ENCODE data around the gene PTPRA. TPM values are rescaled to one million over a fixed set of nuclear protein-coding genes. Genes with fewer than 3 reads are reported as not detected.
A peak's percentile ranks its signal among the peaks of the same experiment; 100 is the strongest.

Gene PTPRA
- total RNA-seq, 2 donors from 2014 or later, result 52.4 to 58.7 TPM

DNA sequence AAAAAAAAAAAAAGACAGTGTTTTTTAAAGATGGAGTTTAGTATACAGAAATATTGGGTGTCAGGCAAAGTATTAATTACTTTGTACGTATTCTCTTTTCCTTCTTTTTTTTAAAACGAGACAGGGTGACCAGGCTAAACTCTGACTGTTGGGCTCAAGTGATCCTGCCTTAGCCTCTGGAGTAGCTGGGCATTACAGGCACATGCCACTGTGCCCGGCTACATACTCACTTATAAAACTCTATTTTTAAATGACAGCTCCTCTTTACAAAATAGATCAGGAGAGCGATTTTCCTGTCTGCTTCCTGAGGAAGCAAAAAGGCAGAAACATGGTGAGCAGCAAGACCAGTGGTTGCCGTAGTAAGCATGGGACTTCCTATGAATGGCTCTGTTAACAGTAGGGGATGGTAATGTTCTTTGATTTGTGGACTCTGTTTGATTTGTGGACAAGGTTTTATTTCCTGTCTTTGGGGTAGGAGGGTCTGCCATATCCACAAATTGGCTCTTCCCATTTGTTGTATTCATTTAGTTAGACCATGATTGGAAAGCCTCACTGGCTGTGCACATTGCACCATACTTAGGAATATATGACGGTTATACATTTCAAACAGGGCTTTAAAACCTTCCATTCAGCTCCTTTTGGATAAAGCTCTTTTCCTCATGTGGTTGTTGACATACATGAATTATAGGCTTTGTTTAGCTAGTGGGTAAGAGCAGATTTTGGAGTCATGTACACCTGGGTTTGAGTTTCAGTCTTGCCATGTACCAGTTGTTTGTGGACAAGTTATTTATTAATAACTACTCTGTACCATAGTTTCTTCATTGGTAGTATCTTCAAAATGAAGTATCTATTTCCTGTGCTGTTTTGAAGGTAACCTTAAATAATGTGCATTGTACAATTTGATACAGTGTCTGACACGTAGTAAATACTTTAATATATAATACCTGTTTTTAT, 45.1 kb downstream of the PTPRA start:
- Mint-ChIP-seq H3K27me3 (ENCODE audit: insufficient read depth) (no peaks in the 10 kb centered on the region), H3K9me3 (no peaks in the 10 kb centered on the region)

DNA sequence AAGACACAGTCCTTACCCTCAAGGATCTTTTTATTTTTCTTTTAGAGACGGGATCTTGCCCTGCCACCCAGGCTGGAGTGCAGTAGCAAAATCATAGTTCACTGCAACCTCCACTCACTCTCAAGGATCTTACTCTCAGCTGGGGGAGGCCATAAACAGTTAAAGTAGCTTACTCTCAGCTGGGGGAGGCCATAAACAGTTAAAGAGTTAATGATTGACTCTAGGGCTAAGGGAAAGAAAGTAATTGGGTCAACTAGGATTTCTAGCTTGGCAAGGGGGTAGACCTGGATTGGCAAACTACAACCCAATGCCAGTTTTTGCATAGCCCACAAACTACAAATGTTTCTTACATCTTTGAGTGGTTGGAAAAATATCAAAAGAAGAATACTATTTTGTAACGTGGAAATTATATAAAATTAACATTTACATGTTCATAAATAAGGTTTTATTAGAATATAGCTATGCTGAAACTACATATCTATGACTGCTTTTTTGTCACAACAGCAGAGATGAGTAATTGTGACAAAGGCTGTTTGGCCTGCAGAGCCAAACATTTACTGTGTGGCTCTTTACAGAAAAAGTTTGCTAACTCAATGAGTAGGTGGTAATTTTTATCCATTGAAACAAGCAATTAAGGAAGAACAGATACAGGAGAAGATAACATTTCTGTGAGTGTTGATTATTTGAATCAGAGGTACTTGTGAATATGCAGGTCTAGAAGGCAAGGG, 46.4 kb downstream of the PTPRA start:
- H3K27me3 Mint-ChIP-seq (ENCODE audit: insufficient read depth), result no peaks in the 10 kb centered on the region
- peak overlapping the region; percentile 83 for H3K27ac Mint-ChIP-seq
- peaks cover 14% of the 10 kb centered on the region for H3K36me3 Mint-ChIP-seq (ENCODE audit: low read depth)
- H3K9me3 Mint-ChIP-seq, result no peaks in the 10 kb centered on the region
- H3K9ac ChIP-seq (ENCODE audit: extremely low read depth, low read length, poor library complexity, severe bottlenecking), result peak overlapping the region; percentile 21
- H3K27me3 ChIP-seq (ENCODE audit: control insufficient read depth, insufficient read depth, low read length, poor library complexity, severe bottlenecking), result no peaks in the 10 kb centered on the region
- TF ChIP-seq, protein P1, sequence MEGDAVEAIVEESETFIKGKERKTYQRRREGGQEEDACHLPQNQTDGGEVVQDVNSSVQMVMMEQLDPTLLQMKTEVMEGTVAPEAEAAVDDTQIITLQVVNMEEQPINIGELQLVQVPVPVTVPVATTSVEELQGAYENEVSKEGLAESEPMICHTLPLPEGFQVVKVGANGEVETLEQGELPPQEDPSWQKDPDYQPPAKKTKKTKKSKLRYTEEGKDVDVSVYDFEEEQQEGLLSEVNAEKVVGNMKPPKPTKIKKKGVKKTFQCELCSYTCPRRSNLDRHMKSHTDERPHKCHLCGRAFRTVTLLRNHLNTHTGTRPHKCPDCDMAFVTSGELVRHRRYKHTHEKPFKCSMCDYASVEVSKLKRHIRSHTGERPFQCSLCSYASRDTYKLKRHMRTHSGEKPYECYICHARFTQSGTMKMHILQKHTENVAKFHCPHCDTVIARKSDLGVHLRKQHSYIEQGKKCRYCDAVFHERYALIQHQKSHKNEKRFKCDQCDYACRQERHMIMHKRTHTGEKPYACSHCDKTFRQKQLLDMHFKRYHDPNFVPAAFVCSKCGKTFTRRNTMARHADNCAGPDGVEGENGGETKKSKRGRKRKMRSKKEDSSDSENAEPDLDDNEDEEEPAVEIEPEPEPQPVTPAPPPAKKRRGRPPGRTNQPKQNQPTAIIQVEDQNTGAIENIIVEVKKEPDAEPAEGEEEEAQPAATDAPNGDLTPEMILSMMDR (conservative IDR thresholded peaks at IDR 0.05), result no peak
- peaks cover 8% of the 10 kb centered on the region for H3K4me1 ChIP-seq (ENCODE audit: control insufficient read depth, insufficient read depth, low read length)
- no peaks in the 10 kb centered on the region for H3K9me3 ChIP-seq (ENCODE audit: control insufficient read depth, low read length)
- H3K36me3 ChIP-seq (ENCODE audit: control insufficient read depth, insufficient read depth, low read length), result peaks cover 15% of the 10 kb centered on the region
- no peak for DNase-seq
- peak overlapping the region; percentile 50 for H3K4me3 ChIP-seq (ENCODE audit: low read length)
- no peak overlapping the region for H3K4me3 Mint-ChIP-seq
- WGBS, 2 experiments (ENCODE audit: insufficient coverage in 1 of 2, insufficient read length in 1 of 2), result 76% methylated on average over 1 of the region's 2 CpGs; no CpG with 5 or more reads in 1 of the 2 experiments
- H3K4me1 Mint-ChIP-seq, result peaks cover 31% of the 10 kb centered on the region
- no peak overlapping the region for H3K27ac ChIP-seq (ENCODE audit: low read depth, low read length)

More for the DNA sequence above, 45.1 kb downstream of the PTPRA start:
- Mint-ChIP-seq H3K36me3 (ENCODE audit: low read depth) (peaks cover 4% of the 10 kb centered on the region), H3K4me3 (no peak overlapping the region), H3K4me1 (peaks cover 31% of the 10 kb centered on the region), H3K27ac (no peak overlapping the region)
- DNase-seq, result no peak
- H3K9me3 ChIP-seq (ENCODE audit: control insufficient read depth, low read length), result no peaks in the 10 kb centered on the region
- 78 to 86% methylated on average over 3 to 6 of the region's 7 CpGs for WGBS, 2 experiments (ENCODE audit: insufficient coverage in 1 of 2, insufficient read length in 1 of 2)
- H3K36me3 ChIP-seq (ENCODE audit: control insufficient read depth, insufficient read depth, low read length), result peaks cover 6% of the 10 kb centered on the region
- no peaks in the 10 kb centered on the region for H3K27me3 ChIP-seq (ENCODE audit: control insufficient read depth, insufficient read depth, low read length, poor library complexity, severe bottlenecking)
- H3K4me1 ChIP-seq (ENCODE audit: control insufficient read depth, insufficient read depth, low read length), result peaks cover 8% of the 10 kb centered on the region
- no peak overlapping the region for H3K4me3 ChIP-seq (ENCODE audit: low read length)
- no peak overlapping the region for H3K27ac ChIP-seq (ENCODE audit: low read depth, low read length)
- H3K9ac ChIP-seq (ENCODE audit: extremely low read depth, low read length, poor library complexity, severe bottlenecking), result no peak overlapping the region
- TF ChIP-seq, protein P1 (conservative IDR thresholded peaks at IDR 0.05), result no peak

GRCh38 chr20:2920473-2920872, 47.2 kb downstream of the PTPRA start:
- H3K27me3 Mint-ChIP-seq (ENCODE audit: insufficient read depth), result no peaks in the 10 kb centered on the region
- H3K27me3 ChIP-seq (ENCODE audit: control insufficient read depth, insufficient read depth, low read length, poor library complexity, severe bottlenecking), result no peaks in the 10 kb centered on the region
- peaks cover 21% of the 10 kb centered on the region for H3K36me3 ChIP-seq (ENCODE audit: control insufficient read depth, insufficient read depth, low read length)
- DNase-seq, result no peak
- no peak overlapping the region for H3K4me3 ChIP-seq (ENCODE audit: low read length)
- TF ChIP-seq, protein P1 (conservative IDR thresholded peaks at IDR 0.05), result no peak
- no peak overlapping the region for H3K9ac ChIP-seq (ENCODE audit: extremely low read depth, low read length, poor library complexity, severe bottlenecking)
- WGBS, 2 experiments (ENCODE audit: insufficient coverage in 1 of 2, insufficient read length in 1 of 2), result 86% methylated on average over 1 of the region's 1 CpG; no CpG with 5 or more reads in 1 of the 2 experiments
- peaks cover 8% of the 10 kb centered on the region for H3K4me1 ChIP-seq (ENCODE audit: control insufficient read depth, insufficient read depth, low read length)
- peaks cover 20% of the 10 kb centered on the region for H3K36me3 Mint-ChIP-seq (ENCODE audit: low read depth)
- H3K4me3 Mint-ChIP-seq, result no peak overlapping the region
- H3K27ac Mint-ChIP-seq, result peak overlapping the region; percentile 38
- no peak overlapping the region for H3K27ac ChIP-seq (ENCODE audit: low read depth, low read length)
- no peaks in the 10 kb centered on the region for H3K9me3 Mint-ChIP-seq
- no peaks in the 10 kb centered on the region for H3K9me3 ChIP-seq (ENCODE audit: control insufficient read depth, low read length)
- H3K4me1 Mint-ChIP-seq, result peaks cover 31% of the 10 kb centered on the region

Data from endodermal cell (in vitro differentiated cells).